Kidney (tissue), 14 donors: Measurements from ENCODE around the gene GABRR1. TPM values are rescaled to one million over a fixed set of nuclear protein-coding genes. Genes with fewer than 3 reads are reported as not detected.

Experiments used
- DNase-seq, 5 donors: peaks; one replicate each; pipeline ENCODE4 v3.0.0-alpha.2; 2013 to 2020
- FAIRE-seq: peaks from 2 replicates; lab custom pipeline; 2012; peaks lifted over from hg19 to GRCh38; lab: Jason Lieb, UNC
- H3K27ac ChIP-seq, 2 donors: one replicate each; pipeline ENCODE4 v1.7.0; 2013; ENCODE audit warnings: low read depth in 2 of 2, low read length in 2 of 2, inconsistent platforms in 1 of 2
- H3K27me3 ChIP-seq: one replicate; pipeline ENCODE4 v1.7.1; 2013; ENCODE audit warnings: low read length, inconsistent platforms; ENCODE audit not compliant: control insufficient read depth, insufficient read depth
- H3K36me3 ChIP-seq, 3 donors: one replicate each; pipeline versions ENCODE4 v1.7.0 to v1.7.1; 2013; ENCODE audit warnings: low read length in 3 of 3, control low read depth in 1 of 3, inconsistent platforms in 1 of 3; ENCODE audit not compliant: insufficient read depth in 3 of 3, control insufficient read depth in 2 of 3
- H3K4me1 ChIP-seq, 3 donors: one replicate each; pipeline versions ENCODE4 v1.7.0 to v1.7.1; 2013; ENCODE audit warnings: low read length in 3 of 3, inconsistent platforms in 1 of 3, low read depth in 1 of 3; ENCODE audit not compliant: control insufficient read depth in 2 of 3, insufficient read depth in 2 of 3
- H3K4me3 ChIP-seq, 3 donors: one replicate each; pipeline versions ENCODE4 v1.7.0 to v1.8.1; 2013; ENCODE audit warnings: low read length in 3 of 3, control low read depth in 1 of 3, inconsistent platforms in 1 of 3
- H3K9ac ChIP-seq, 3 donors: one replicate each; pipeline versions ENCODE4 v1.7.0 to v1.7.1; 2013; ENCODE audit warnings: low read length in 3 of 3, control low read depth in 1 of 3, inconsistent platforms in 1 of 3
- H3K9me3 ChIP-seq, 3 donors: one replicate each; pipeline versions ENCODE4 v1.7.0 to v1.7.1; 2013; ENCODE audit warnings: low read length in 3 of 3, control low read depth in 1 of 3, inconsistent platforms in 1 of 3; ENCODE audit not compliant: control insufficient read depth in 2 of 3, insufficient read depth in 1 of 3
- intact Hi-C: fragments of 100-400 bp; cut with DNase I; formaldehyde crosslinking; loops from one replicate; pipeline ENCODE4 v1.11.1; 2022
- polyA plus RNA-seq: library from polyadenylated mRNA; stranded (reverse); fragments of 350-450 nt; fragmentation: Illumina TruSeq; extraction: RNeasy Lipid Tissue Mini Kit (QIAGEN cat#74804); gene quantifications from one replicate; pipeline ENCODE4 v1.2.3, GENCODE V29; 2014; ENCODE audit warnings: low read depth, low replicate concordance; ENCODE audit not compliant: insufficient read depth
- total RNA-seq: library from RNA; stranded (reverse); fragmentation: NEBNext Ultra II Directional; extraction: Animal tissue kit (Norgen Biotek cat#: 25700); gene quantifications from one replicate; pipeline ENCODE4 v1.2.1, GENCODE V29; 2021
- TF ChIP-seq, protein P1 (sequence below): IDR thresholded peaks from 3 replicates; pipeline ENCODE4 v1.5.1; 2012; ENCODE audit warnings: mild to moderate bottlenecking, moderate library complexity, borderline replicate concordance; ENCODE audit not compliant: insufficient read depth; ENCODE audit errors: extremely low read depth
- donor health status: control.
- donor health status: control.
- donor health status: control.
- donor health status: control.
- donor health status: control.
- donor health status: DM: yes; HTN: yes; CAD: no.
- donor health status: Normal renal cell carcinoma (clear cell type).

GABRR1 gene
- total and polyA plus RNA-seq, 2 donors from 2014 or later: not detected

DNA sequence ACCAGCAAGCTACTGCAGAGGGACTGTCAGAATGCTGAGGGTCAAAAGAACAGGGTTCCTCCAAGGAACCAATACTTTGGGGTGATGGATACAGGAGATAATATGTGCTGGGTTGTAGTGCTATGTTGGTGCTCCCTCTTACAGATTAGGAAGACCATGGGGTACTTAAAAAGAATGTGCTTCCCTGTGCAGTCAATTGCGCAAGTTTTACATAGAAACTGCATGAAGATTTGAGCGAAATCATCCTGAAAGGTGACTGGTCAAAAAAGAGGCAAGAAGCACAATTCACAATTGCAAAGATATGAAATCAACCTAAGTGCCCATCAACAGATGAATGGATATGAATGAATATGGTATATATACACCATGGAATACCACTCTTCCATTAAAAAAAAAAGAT is 33.9 kb downstream of the GABRR1 start:
- no peak for DNase-seq
- Histone ChIP-seq H3K9me3 (no peaks in the 10 kb centered on the region), H3K4me3 (no peak overlapping the region), H3K9ac (no peak overlapping the region), H3K27ac (no peak overlapping the region), H3K36me3 (no peaks in the 10 kb centered on the region), H3K27me3 (no peaks in the 10 kb centered on the region), H3K4me1 (no peaks in the 10 kb centered on the region)
- FAIRE-seq: no peak
- TF ChIP-seq, protein P1, sequence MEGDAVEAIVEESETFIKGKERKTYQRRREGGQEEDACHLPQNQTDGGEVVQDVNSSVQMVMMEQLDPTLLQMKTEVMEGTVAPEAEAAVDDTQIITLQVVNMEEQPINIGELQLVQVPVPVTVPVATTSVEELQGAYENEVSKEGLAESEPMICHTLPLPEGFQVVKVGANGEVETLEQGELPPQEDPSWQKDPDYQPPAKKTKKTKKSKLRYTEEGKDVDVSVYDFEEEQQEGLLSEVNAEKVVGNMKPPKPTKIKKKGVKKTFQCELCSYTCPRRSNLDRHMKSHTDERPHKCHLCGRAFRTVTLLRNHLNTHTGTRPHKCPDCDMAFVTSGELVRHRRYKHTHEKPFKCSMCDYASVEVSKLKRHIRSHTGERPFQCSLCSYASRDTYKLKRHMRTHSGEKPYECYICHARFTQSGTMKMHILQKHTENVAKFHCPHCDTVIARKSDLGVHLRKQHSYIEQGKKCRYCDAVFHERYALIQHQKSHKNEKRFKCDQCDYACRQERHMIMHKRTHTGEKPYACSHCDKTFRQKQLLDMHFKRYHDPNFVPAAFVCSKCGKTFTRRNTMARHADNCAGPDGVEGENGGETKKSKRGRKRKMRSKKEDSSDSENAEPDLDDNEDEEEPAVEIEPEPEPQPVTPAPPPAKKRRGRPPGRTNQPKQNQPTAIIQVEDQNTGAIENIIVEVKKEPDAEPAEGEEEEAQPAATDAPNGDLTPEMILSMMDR: no peak
- intact Hi-C loops: no loop called here

DNA sequence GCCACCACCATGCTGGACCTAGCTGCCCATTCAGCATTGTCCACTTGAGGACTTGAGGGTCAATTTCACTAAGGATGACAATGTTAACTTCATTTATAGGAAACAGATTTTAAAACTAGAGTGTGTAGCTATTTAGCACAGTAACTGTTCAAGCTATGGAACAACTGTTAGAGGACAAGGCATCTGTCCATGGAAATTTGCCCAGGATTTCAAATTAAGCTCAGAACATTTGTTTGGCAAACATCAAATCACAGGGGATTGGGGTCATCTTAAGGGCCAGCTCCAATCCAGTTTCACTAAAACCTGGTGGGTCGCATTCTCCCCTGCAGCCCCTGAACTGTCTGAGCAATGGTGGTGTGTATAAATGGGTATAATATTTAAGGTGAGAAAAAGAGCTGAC is 36.2 kb downstream of the GABRR1 start:
- no peak for FAIRE-seq
- H3K27me3 ChIP-seq: no peaks in the 10 kb centered on the region
- no peak for DNase-seq
- intact Hi-C loops: no loop called here
- no peak overlapping the region for H3K9ac ChIP-seq
- no peak overlapping the region for H3K4me3 ChIP-seq
- TF ChIP-seq, protein P1: no peak
- H3K4me1 ChIP-seq: no peaks in the 10 kb centered on the region
- H3K36me3 ChIP-seq: no peaks in the 10 kb centered on the region
- no peaks in the 10 kb centered on the region for H3K9me3 ChIP-seq
- no peak overlapping the region for H3K27ac ChIP-seq

DNA sequence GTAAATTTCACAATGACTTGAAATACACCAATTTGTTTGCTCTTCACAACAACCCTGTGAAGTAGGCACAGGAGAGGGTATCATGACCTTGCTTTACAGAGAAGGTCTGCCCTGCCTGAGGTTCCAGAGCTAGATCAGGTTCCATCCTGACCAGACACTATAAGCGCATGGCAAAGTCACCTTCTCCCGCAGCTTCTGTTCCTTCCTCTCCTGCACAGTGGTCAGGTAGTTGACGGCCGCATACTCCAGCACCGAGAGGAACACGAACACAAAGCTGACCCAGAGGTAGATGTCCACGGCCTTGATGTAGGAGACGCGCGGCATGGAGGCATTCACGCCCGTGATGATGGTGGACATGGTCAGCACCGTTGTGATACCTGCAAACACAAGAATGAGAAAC is 37.0 kb downstream of the GABRR1 start:
- no peak for FAIRE-seq

More for the DNA sequence above, 37.0 kb downstream of the GABRR1 start:
- intact Hi-C loops: no loop called here
- TF ChIP-seq, protein P1: no peak
- no peaks in the 10 kb centered on the region for H3K4me1 ChIP-seq
- no peak overlapping the region for H3K4me3 ChIP-seq
- H3K9ac ChIP-seq: no peak overlapping the region
- DNase-seq: no peak
- H3K27ac ChIP-seq: no peak overlapping the region
- H3K27me3 ChIP-seq: no peaks in the 10 kb centered on the region
- H3K36me3 ChIP-seq: no peaks in the 10 kb centered on the region
- no peaks in the 10 kb centered on the region for H3K9me3 ChIP-seq
